Activated T-helper 17 cell treated with anti-CD3 and anti-CD28 coated beads, Interleukin-2, amount 50 U/mL, for 72 hours (primary cell): ENCODE results near the gene SLC16A5. TPM values are rescaled to one million over a fixed set of nuclear protein-coding genes. Genes with fewer than 3 reads are reported as not detected.
A peak's percentile ranks its signal among the peaks of the same experiment; 100 is the strongest.
"Not testable (repeated sequence)": the region's sequence is repeated elsewhere in the genome, so short reads cannot be mapped to it uniquely, and the experiment has no call there.

Experiments
- ATAC-seq: fragments of 150-1000 bp; cut with Tn5 transposase; replicated peaks from 2 replicates; pipeline ENCODE4 v1.10.0; 2021; ENCODE audit warnings: mild to moderate bottlenecking, moderate library complexity
- H3K27ac Mint-ChIP-seq: one replicate; pipeline ENCODE4 v1.8.0; 2022; ENCODE audit warnings: mixed read lengths
- H3K27me3 Mint-ChIP-seq: one replicate; pipeline ENCODE4 v1.8.0; 2022; ENCODE audit warnings: mixed read lengths
- H3K36me3 Mint-ChIP-seq: one replicate; pipeline ENCODE4 v1.8.0; 2022; ENCODE audit warnings: low read depth, mild to moderate bottlenecking, mixed read lengths
- H3K4me1 Mint-ChIP-seq: one replicate; pipeline ENCODE4 v1.8.0; 2022; ENCODE audit warnings: mixed read lengths
- H3K4me3 Mint-ChIP-seq: one replicate; pipeline ENCODE4 v1.8.0; 2022; ENCODE audit warnings: mild to moderate bottlenecking, mixed read lengths
- H3K9me3 Mint-ChIP-seq: one replicate; pipeline ENCODE4 v1.8.0; 2022; ENCODE audit warnings: mixed read lengths
- total RNA-seq, 2 donors: library from RNA; stranded (reverse); gene quantifications; one replicate each; pipeline ENCODE4 v1.2.3, GENCODE V29; 2022

The SLC16A5 gene
- total RNA-seq, 2 donors from 2014 or later, result 5.4 to 14.6 TPM

GRCh38 chr17:75071478-75072271, 16.1 kb upstream of the SLC16A5 start:
- not testable (repeated sequence) for H3K4me1 Mint-ChIP-seq, H3K9me3 Mint-ChIP-seq, H3K36me3 Mint-ChIP-seq, ATAC-seq, H3K4me3 Mint-ChIP-seq, H3K27me3 Mint-ChIP-seq
- peak overlapping the region; percentile 29 for H3K27ac Mint-ChIP-seq

- not testable (repeated sequence) for H3K4me1 Mint-ChIP-seq, ATAC-seq, H3K27me3 Mint-ChIP-seq, H3K36me3 Mint-ChIP-seq, H3K27ac Mint-ChIP-seq, H3K4me3 Mint-ChIP-seq, H3K9me3 Mint-ChIP-seq
These were observed 14.8 kb upstream of the SLC16A5 start for GRCh38 chr17:75072909-75073308.

DNA sequence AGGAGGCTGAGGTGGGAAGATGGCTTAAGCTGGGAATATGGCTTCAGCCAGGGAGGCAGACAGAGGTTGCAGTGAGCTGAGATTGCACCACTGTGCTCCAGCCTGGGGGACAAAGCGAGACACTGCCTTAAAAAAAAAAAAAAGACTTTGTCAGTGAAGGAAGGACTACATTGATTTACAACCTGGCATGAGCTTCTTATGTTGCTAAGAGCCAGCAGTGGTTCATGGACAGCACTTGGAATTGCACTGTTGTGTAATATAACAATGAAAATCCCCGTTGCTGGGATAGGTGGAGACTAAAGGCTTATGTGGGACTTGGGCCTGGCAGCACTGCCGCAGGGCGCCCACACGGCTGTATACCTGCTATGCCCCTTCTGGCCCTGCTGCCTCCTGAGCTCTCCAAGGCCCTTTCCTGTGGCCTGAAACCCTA, 14.1 kb upstream of the SLC16A5 start:
- Mint-ChIP-seq H3K27ac (no peak overlapping the region), H3K4me3 (no peak overlapping the region), H3K27me3 (no peaks in the 10 kb centered on the region), H3K36me3 (no peaks in the 10 kb centered on the region), H3K4me1 (no peaks in the 10 kb centered on the region), H3K9me3 (no peaks in the 10 kb centered on the region)
- ATAC-seq, result no peak

- ATAC-seq, result no peak
- H3K27ac Mint-ChIP-seq, result no peak overlapping the region
- H3K9me3 Mint-ChIP-seq, result no peaks in the 10 kb centered on the region
- no peak overlapping the region for H3K4me3 Mint-ChIP-seq
- no peaks in the 10 kb centered on the region for H3K4me1 Mint-ChIP-seq
- no peaks in the 10 kb centered on the region for H3K27me3 Mint-ChIP-seq
- no peaks in the 10 kb centered on the region for H3K36me3 Mint-ChIP-seq
These were observed 13.2 kb upstream of the SLC16A5 start for GRCh38 chr17:75074532-75074931.

- no peak overlapping the region for H3K4me3 Mint-ChIP-seq
- no peak overlapping the region for H3K27ac Mint-ChIP-seq
- H3K4me1 Mint-ChIP-seq, result no peaks in the 10 kb centered on the region
- H3K36me3 Mint-ChIP-seq, result no peaks in the 10 kb centered on the region
- ATAC-seq, result no peak
- H3K9me3 Mint-ChIP-seq, result no peaks in the 10 kb centered on the region
- no peaks in the 10 kb centered on the region for H3K27me3 Mint-ChIP-seq
These were observed 12.0 kb upstream of the SLC16A5 start for GRCh38 chr17:75075597-75076336.

DNA sequence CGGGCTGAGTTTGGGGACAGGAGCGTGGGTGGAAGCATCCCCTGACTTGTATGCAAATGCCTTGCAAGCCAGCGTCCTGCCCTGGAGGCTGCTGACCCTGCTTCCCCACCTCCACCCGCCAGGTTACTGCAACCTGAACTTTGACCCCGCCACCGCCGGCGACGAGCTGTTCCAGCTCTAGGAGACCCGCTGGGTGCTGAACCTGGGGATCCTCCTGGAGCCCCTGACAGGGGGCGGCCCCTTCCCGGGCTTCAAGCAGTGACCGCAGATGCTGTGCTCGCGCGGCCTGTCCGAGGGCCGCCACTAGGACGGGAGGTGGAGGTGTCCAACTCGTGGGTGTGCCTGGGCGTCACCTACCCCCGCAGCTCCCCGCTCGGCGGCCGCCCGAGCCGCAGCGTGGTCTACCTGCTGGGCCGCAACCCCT, 10.7 kb upstream of the SLC16A5 start:
- H3K27me3 Mint-ChIP-seq, result no peaks in the 10 kb centered on the region
- peak overlapping the region; percentile 73 for H3K27ac Mint-ChIP-seq
- H3K4me1 Mint-ChIP-seq, result no peaks in the 10 kb centered on the region
- ATAC-seq, result no peak
- H3K9me3 Mint-ChIP-seq, result no peaks in the 10 kb centered on the region
- H3K4me3 Mint-ChIP-seq, result peak overlapping the region; percentile 78
- no peaks in the 10 kb centered on the region for H3K36me3 Mint-ChIP-seq

- Mint-ChIP-seq H3K9me3 (no peaks in the 10 kb centered on the region), H3K4me1 (no peaks in the 10 kb centered on the region), H3K4me3 (peak overlapping the region; percentile 78), H3K27ac (peak overlapping the region; percentile 73), H3K36me3 (no peaks in the 10 kb centered on the region), H3K27me3 (no peaks in the 10 kb centered on the region)
- peak; percentile 85 for ATAC-seq
These were observed 10.1 kb upstream of the SLC16A5 start for GRCh38 chr17:75077496-75078283.

DNA sequence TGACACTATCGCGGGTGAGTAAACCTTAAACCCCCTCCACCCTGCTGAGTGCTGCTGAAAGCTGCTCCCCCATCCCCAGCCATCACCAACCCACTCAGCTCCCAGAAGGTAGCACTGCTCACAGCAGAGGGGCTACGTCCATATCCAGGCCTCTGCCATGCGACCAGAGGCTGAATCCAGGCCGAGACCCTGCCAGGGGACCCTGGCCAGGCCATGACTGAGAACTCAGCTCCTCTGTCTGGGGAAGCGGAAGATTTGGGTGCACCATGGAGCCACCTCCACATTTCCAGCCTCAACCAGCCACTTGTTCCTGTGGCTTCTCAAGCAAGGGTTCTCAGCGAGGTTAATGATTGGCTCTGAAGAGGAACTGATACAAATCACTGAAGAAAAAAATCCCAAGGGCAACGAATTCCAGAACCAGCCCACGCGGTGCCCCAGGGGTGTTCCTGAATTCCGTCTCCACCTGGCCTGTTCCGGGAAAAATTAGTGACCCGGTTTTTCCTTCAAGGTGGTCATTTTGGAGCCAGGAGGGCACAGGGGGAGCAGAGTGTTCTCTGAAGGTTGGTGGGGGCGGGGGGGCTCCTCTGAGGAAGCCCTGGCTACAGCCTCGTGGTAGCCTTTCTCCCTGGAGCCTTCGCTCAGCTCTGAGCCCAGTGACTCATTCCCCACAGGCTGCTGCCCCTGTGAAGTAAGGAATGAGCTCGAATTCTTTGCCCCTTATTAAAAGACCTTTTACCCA, 9.3 kb upstream of the SLC16A5 start:
- no peaks in the 10 kb centered on the region for H3K9me3 Mint-ChIP-seq
- no peaks in the 10 kb centered on the region for H3K4me1 Mint-ChIP-seq
- peak overlapping the region; percentile 73 for H3K27ac Mint-ChIP-seq
- H3K27me3 Mint-ChIP-seq, result no peaks in the 10 kb centered on the region
- peak; percentile 52 for ATAC-seq
- H3K4me3 Mint-ChIP-seq, result peak overlapping the region; percentile 78
- no peaks in the 10 kb centered on the region for H3K36me3 Mint-ChIP-seq

DNA sequence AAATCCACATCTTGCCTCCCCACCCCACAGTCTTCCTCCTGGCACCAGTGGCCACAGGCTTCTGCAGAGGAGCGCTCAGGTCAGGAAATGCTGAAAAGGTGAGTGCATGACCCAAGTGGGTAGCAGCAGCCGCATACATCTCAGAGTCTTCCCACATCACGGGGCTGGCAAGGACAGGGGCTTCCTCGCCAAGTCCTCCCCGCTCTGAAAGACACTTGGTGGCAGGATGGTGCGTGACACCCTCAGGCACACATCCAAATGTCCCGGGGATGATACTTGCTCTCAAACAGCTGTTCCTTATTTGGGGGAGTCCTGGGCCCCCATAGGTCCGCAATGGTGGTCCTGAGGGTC, 8.8 kb upstream of the SLC16A5 start:
- Mint-ChIP-seq H3K36me3 (no peaks in the 10 kb centered on the region), H3K27ac (peak overlapping the region; percentile 73), H3K4me3 (peak overlapping the region; percentile 78), H3K27me3 (no peaks in the 10 kb centered on the region), H3K4me1 (peaks cover 3% of the 10 kb centered on the region), H3K9me3 (no peaks in the 10 kb centered on the region)
- ATAC-seq, result no peak

DNA sequence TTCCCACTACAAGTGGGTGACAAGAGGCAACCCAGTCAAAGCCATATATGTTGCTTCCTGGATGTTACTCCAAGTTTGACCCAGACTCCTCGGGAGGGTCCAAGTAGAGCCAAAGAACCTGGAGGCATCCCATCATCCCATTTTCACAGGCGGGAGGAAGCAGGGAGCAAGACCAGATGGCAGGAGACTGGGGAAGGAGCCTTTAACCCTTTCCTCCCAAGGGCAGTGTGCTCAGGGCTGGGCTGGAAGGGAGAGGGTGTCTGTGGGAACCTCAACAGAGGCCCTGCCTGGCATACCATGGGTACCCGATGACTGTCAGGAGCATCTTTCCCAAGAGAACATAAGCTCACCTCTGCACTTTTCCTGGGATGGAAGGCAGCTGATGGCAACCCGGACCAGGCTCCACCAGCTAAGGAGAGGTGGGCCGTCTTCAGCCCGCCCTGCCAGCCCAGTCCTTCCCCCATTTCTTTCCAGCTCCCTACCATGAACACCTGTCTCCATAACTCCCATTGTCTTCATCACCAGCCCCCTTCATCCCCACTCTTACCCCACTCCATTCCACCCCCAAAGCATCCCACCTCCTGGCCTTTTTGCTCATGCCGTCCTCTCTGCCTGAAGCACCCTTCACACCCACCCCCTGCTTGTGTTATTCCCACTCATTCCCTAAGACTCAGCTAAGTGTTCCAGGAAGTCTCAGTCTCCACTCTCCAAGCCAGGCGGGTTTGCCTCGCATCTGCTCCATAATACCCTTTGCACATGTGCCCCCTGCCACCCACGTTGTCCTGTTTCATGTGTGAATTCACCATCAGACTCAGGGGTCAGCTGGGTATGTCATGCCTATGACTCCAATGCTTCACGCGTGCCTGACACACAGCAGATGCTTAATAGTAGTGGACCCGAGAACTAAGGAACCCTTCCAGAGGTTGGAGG, 5.9 kb upstream of the SLC16A5 start:
- Mint-ChIP-seq H3K27ac (peak overlapping the region; percentile 51), H3K9me3 (no peaks in the 10 kb centered on the region), H3K4me3 (no peak overlapping the region), H3K27me3 (no peaks in the 10 kb centered on the region), H3K4me1 (peaks cover 7% of the 10 kb centered on the region), H3K36me3 (no peaks in the 10 kb centered on the region)
- no peak for ATAC-seq

DNA sequence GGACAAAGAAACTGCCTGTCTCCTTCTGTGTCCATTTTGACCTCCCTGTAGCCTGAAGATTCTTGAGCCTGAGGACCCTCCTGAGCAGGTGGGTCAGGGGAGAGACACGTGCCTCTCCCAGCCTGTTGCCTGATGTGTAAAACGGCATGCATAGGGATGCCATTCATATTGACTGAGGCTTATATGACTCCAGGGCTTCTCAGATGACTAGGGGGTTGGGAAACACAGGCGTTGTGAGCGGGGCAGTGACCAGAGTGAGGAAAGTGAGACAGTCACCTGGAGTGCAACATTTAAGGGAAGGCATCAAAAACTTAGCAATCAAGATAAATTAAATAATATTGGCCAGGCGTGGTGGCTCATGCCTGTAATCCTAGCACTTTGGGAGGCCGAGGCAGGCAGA, 5.1 kb upstream of the SLC16A5 start:
- Mint-ChIP-seq H3K4me3 (no peak overlapping the region), H3K9me3 (no peaks in the 10 kb centered on the region)

GRCh38 chr17:75084039-75084660, 3.6 kb upstream of the SLC16A5 start:
- Mint-ChIP-seq H3K27ac (peak overlapping the region; percentile 59), H3K27me3 (no peaks in the 10 kb centered on the region), H3K4me3 (peak overlapping the region; percentile 10), H3K36me3 (no peaks in the 10 kb centered on the region), H3K9me3 (no peaks in the 10 kb centered on the region), H3K4me1 (peaks cover 7% of the 10 kb centered on the region)
- no peak for ATAC-seq

More for the DNA sequence above, 5.1 kb upstream of the SLC16A5 start:
- Mint-ChIP-seq H3K27ac (peak overlapping the region; percentile 51), H3K4me1 (peaks cover 7% of the 10 kb centered on the region), H3K36me3 (no peaks in the 10 kb centered on the region), H3K27me3 (no peaks in the 10 kb centered on the region)
- no peak for ATAC-seq
